ENCODE data around the gene RNF208. TPM values are rescaled to one million over a fixed set of nuclear protein-coding genes. Genes with fewer than 3 reads are reported as not detected.

RNF208 gene
- total RNA-seq, 3 donors from 2014 or later (not counting 1 experiment from before 2014, with no cell fraction given): 0.82 to 1.6 (median 0.93) TPM

GRCh38 chr9:137192448-137192780 is 29.6 kb downstream of the RNF208 start:
- no peak overlapping the region for H3K4me3 Mint-ChIP-seq
- H3K27ac Mint-ChIP-seq: no peak overlapping the region
- 93% methylated on average over 10 of the region's 10 CpGs for WGBS (ENCODE audit: insufficient coverage)
- H3K9me3 Mint-ChIP-seq: no peaks in the 10 kb centered on the region
- H3K9me3 ChIP-seq (ENCODE audit: control insufficient read depth, insufficient read depth, low read length): no peaks in the 10 kb centered on the region
- H3K4me1 ChIP-seq (ENCODE audit: control insufficient read depth, insufficient read depth, low read length): peaks cover 21% of the 10 kb centered on the region
- DNase-seq: no peak
- H3K27ac ChIP-seq (ENCODE audit: low read length): no peak overlapping the region
- ATAC-seq: no peak
- no peak for TF ChIP-seq CTCF (IDR thresholded peaks at IDR 0.05)
- H3K27me3 ChIP-seq (ENCODE audit: control insufficient read depth, insufficient read depth, low read length): no peaks in the 10 kb centered on the region
- H3K36me3 ChIP-seq (ENCODE audit: control insufficient read depth, insufficient read depth, low read length): peaks cover 16% of the 10 kb centered on the region
- H3K36me3 Mint-ChIP-seq: no peaks in the 10 kb centered on the region
- intact Hi-C loops (cut with micrococcal nuclease): no loop called here
- no peaks in the 10 kb centered on the region for H3K27me3 Mint-ChIP-seq (ENCODE audit: low read depth in 2 of 2)
- H3K4me3 ChIP-seq (ENCODE audit: low read length): no peak overlapping the region
- peaks cover 10 to 38% of the 10 kb centered on the region in 2 donors for H3K4me1 Mint-ChIP-seq

DNA sequence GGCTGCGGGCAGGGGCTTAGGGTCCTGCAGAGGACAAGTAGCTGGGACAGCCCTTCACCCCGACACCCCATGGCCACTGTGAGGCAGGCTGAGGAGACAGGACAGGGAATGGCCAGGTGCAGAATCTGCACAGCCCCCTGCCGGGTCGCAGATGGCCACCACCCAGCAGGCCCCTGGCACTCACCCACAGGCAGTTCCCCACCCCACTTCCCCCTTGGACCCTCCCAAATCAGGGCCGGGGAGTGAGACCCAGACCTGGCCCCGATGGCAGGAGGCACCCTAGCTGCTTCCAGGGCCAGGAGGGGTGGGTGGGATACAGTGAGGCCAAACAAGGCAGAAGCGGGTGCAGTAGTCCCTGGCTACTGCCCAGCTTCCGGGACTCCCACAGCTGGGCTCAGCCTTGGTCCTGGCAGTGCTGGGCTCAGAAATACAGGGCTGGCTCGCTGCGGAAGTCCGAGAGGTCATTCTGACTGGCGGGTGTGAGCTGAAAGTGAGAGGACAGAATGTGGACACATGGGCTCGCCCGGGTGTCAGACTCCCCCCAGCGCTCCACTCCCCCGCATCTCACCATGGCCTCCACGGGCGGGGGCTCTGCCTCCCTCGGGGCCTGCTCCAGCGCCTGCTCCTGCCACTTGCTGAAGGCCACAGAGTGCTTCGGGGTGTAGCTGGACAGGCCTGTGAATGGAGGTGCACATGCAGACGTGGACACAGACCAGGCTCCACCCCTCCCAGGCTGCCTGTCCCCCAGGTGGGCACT is 30.2 kb downstream of the RNF208 start:
- Mint-ChIP-seq H3K4me3 (no peak overlapping the region), H3K27ac (peak overlapping the region in 1 of 2 donors; percentile 83), H3K9me3 (no peaks in the 10 kb centered on the region), H3K36me3 (no peaks in the 10 kb centered on the region), H3K4me1 (peaks cover 16 to 41% of the 10 kb centered on the region in 2 donors), H3K27me3 (ENCODE audit: low read depth in 2 of 2) (no peaks in the 10 kb centered on the region)
- TF ChIP-seq CTCF (IDR thresholded peaks at IDR 0.05): no peak
- H3K9me3 ChIP-seq (ENCODE audit: control insufficient read depth, insufficient read depth, low read length): no peaks in the 10 kb centered on the region
- 95% methylated on average over 22 of the region's 22 CpGs for WGBS (ENCODE audit: insufficient coverage)
- DNase-seq (no peak), ATAC-seq (no peak)
- H3K36me3 ChIP-seq (ENCODE audit: control insufficient read depth, insufficient read depth, low read length): peaks cover 16% of the 10 kb centered on the region
- H3K27ac ChIP-seq (ENCODE audit: low read length): no peak overlapping the region
- H3K4me1 ChIP-seq (ENCODE audit: control insufficient read depth, insufficient read depth, low read length): peaks cover 27% of the 10 kb centered on the region
- intact Hi-C loops (cut with micrococcal nuclease): no loop called here
- H3K4me3 ChIP-seq (ENCODE audit: low read length): no peak overlapping the region
- no peaks in the 10 kb centered on the region for H3K27me3 ChIP-seq (ENCODE audit: control insufficient read depth, insufficient read depth, low read length)

- no peak for DNase-seq
- peak overlapping the region; percentile 70 to 83 for H3K27ac Mint-ChIP-seq
- peaks cover 16% of the 10 kb centered on the region for H3K36me3 ChIP-seq (ENCODE audit: control insufficient read depth, insufficient read depth, low read length)
- intact Hi-C loops (cut with micrococcal nuclease): no loop called here
- no peaks in the 10 kb centered on the region for H3K27me3 Mint-ChIP-seq (ENCODE audit: low read depth in 2 of 2)
- no peak overlapping the region for H3K4me3 Mint-ChIP-seq
- no peak overlapping the region for H3K27ac ChIP-seq (ENCODE audit: low read length)
- H3K9me3 Mint-ChIP-seq: no peaks in the 10 kb centered on the region
- H3K4me3 ChIP-seq (ENCODE audit: low read length): no peak overlapping the region
- WGBS (ENCODE audit: insufficient coverage): 84% methylated on average over 3 of the region's 3 CpGs
- H3K4me1 ChIP-seq (ENCODE audit: control insufficient read depth, insufficient read depth, low read length): peaks cover 33% of the 10 kb centered on the region
- H3K9me3 ChIP-seq (ENCODE audit: control insufficient read depth, insufficient read depth, low read length): no peaks in the 10 kb centered on the region
- H3K36me3 Mint-ChIP-seq: no peaks in the 10 kb centered on the region
- no peak for TF ChIP-seq CTCF (IDR thresholded peaks at IDR 0.05)
- peaks cover 20 to 39% of the 10 kb centered on the region in 2 donors for H3K4me1 Mint-ChIP-seq
- no peaks in the 10 kb centered on the region for H3K27me3 ChIP-seq (ENCODE audit: control insufficient read depth, insufficient read depth, low read length)
- no peak for ATAC-seq
These were observed 30.8 kb downstream of the RNF208 start for GRCh38 chr9:137191245-137191644.
